Aorta (tissue), 5 donors: ENCODE results near the gene KIF7. TPM values are rescaled to one million over a fixed set of nuclear protein-coding genes. Genes with fewer than 3 reads are reported as not detected.
"Not testable (repeated sequence)": the region's sequence is repeated elsewhere in the genome, so short reads cannot be mapped to it uniquely, and the experiment has no call there.

Experiments
- ATAC-seq: fragments of 200-7000 bp; cut with Tn5 transposase; one replicate; pipeline ENCODE4 v1.9.1; 2022; ENCODE audit warnings: moderate library complexity; ENCODE audit not compliant: low FRiP score
- DNase-seq, 2 donors: peaks; one replicate each; pipeline ENCODE4 v3.0.0-alpha.2; 2020
- H3K27ac ChIP-seq, 2 donors: one replicate each; pipeline ENCODE4 v1.5.1; 2013; ENCODE audit warnings: low read length in 2 of 2, mild to moderate bottlenecking in 2 of 2, moderate library complexity in 2 of 2, control low read depth in 1 of 2, inconsistent platforms in 1 of 2, low read depth in 1 of 2
- H3K27me3 ChIP-seq, 2 donors: one replicate each; pipeline ENCODE4 v1.6.1; 2013; ENCODE audit warnings: control low read depth in 1 of 2, low read length in 1 of 2, mild to moderate bottlenecking in 1 of 2, moderate library complexity in 1 of 2; ENCODE audit not compliant: insufficient read depth in 2 of 2, control insufficient read depth in 1 of 2
- H3K36me3 ChIP-seq, 2 donors: one replicate each; pipeline ENCODE4 v1.6.1; 2013; ENCODE audit warnings: control low read depth in 1 of 2, low read length in 1 of 2, mild to moderate bottlenecking in 1 of 2; ENCODE audit not compliant: insufficient read depth in 2 of 2, control insufficient read depth in 1 of 2
- H3K4me1 ChIP-seq, 2 donors: one replicate each; pipeline ENCODE4 v1.6.1; 2013; ENCODE audit warnings: low read length in 2 of 2, control low read depth in 1 of 2, mild to moderate bottlenecking in 1 of 2, moderate library complexity in 1 of 2; ENCODE audit not compliant: insufficient read depth in 2 of 2, control insufficient read depth in 1 of 2
- H3K4me3 ChIP-seq, 2 donors: one replicate each; pipeline ENCODE4 v1.5.1; 2013; ENCODE audit warnings: low read length in 2 of 2, control low read depth in 1 of 2, mild to moderate bottlenecking in 1 of 2
- H3K9me3 ChIP-seq: one replicate; pipeline ENCODE4 v1.6.1; 2013; ENCODE audit warnings: mild to moderate bottlenecking, low read length; ENCODE audit not compliant: control insufficient read depth
- WGBS, 2 donors: extraction: QIAGEN DNeasy Blood & Tissue Kit; methylation state at CpG; one replicate each; pipeline ENCODE4 v1.1.7; 2013; 5-methylcytosine and 5-hydroxymethylcytosine counted together
- intact Hi-C, 2 donors: fragments of 100-400 bp; cut with DNase I; formaldehyde crosslinking; loops; one replicate each; pipeline versions ENCODE4 v1.14.2 to v1.15.0; 2022
- polyA plus RNA-seq, 2 donors: library from polyadenylated mRNA; stranded (reverse); fragments of 200-250 nt; gene quantifications; one replicate each; pipeline ENCODE4 v1.2.3, GENCODE V29; 2013
- total RNA-seq, 2 donors: library from RNA; stranded (reverse); fragmentation: NEBNext Ultra II Directional; extraction: Animal tissue kit (Norgen Biotek cat#: 25700); gene quantifications; one replicate each; pipeline ENCODE4 v1.2.1, GENCODE V29; 2021
- donor health status: healthy with polysubstance abuse.
- donor health status: Bipolar disorder and iron deficiency.
- donor health status: DM: no; HTN: no; CAD: no.
- donor health status: DM: no; HTN: no; CAD: no.
- donor health status: DM: yes; HTN: yes; CAD: no.

Gene KIF7
- total and polyA plus RNA-seq, 4 donors = 3.1 to 17.5 (median 16.3) TPM

GRCh38 chr15:89599021-89599420 is 56.2 kb downstream of the KIF7 start:
- Histone ChIP-seq H3K36me3 (no peaks in the 10 kb centered on the region), H3K27ac (no peak overlapping the region), H3K4me1 (no peaks in the 10 kb centered on the region), H3K9me3 (no peaks in the 10 kb centered on the region), H3K27me3 (no peaks in the 10 kb centered on the region), H3K4me3 (no peak overlapping the region)
- WGBS, 2 donors = 94 to 97% methylated on average over 4 of the region's 4 CpGs
- no peak for DNase-seq
- no peak for ATAC-seq
- intact Hi-C loops = no loop called here

GRCh38 chr15:89593018-89593417 is 62.2 kb downstream of the KIF7 start:
- 95% methylated on average over 4 of the region's 4 CpGs for WGBS, 2 donors
- Histone ChIP-seq H3K4me3 (no peak overlapping the region), H3K27ac (no peak overlapping the region), H3K9me3 (no peaks in the 10 kb centered on the region), H3K27me3 (no peaks in the 10 kb centered on the region), H3K4me1 (no peaks in the 10 kb centered on the region), H3K36me3 (no peaks in the 10 kb centered on the region)
- DNase-seq (no peak), ATAC-seq (no peak)
- intact Hi-C loops = no loop called here

- ATAC-seq (no peak), DNase-seq (no peak)
- WGBS, 2 donors = 82 to 87% methylated on average over 5 of the region's 5 CpGs
- H3K4me1 ChIP-seq = no peaks in the 10 kb centered on the region
- intact Hi-C loops = no loop called here
- H3K27me3 ChIP-seq = no peaks in the 10 kb centered on the region
- no peak overlapping the region for H3K27ac ChIP-seq
- H3K4me3 ChIP-seq = no peak overlapping the region
- H3K9me3 ChIP-seq = no peaks in the 10 kb centered on the region
- no peaks in the 10 kb centered on the region for H3K36me3 ChIP-seq
These were observed 63.4 kb downstream of the KIF7 start for GRCh38 chr15:89591834-89592233.

- ATAC-seq = no peak
- DNase-seq = no peak
- H3K4me1 ChIP-seq = no peaks in the 10 kb centered on the region
- 58 to 65% methylated on average over 4 of the region's 4 CpGs for WGBS, 2 donors
- H3K27me3 ChIP-seq = no peaks in the 10 kb centered on the region
- H3K27ac ChIP-seq = no peak overlapping the region
- no peak overlapping the region for H3K4me3 ChIP-seq
- intact Hi-C loops = no loop called here
- no peaks in the 10 kb centered on the region for H3K9me3 ChIP-seq
- no peaks in the 10 kb centered on the region for H3K36me3 ChIP-seq
These were observed 67.3 kb downstream of the KIF7 start for GRCh38 chr15:89587955-89588354.

- Histone ChIP-seq H3K27ac (no peak overlapping the region), H3K4me1 (no peaks in the 10 kb centered on the region), H3K9me3 (no peaks in the 10 kb centered on the region), H3K27me3 (no peaks in the 10 kb centered on the region), H3K36me3 (no peaks in the 10 kb centered on the region), H3K4me3 (no peak overlapping the region)
- ATAC-seq (no peak), DNase-seq (no peak)
- WGBS, 2 donors = 87 to 97% methylated on average over 2 of the region's 2 CpGs
- intact Hi-C loops = no loop called here
These were observed 68.6 kb downstream of the KIF7 start for GRCh38 chr15:89586651-89587050.

GRCh38 chr15:89580747-89581146 is 74.5 kb downstream of the KIF7 start:
- H3K27me3 ChIP-seq, intact Hi-C loops, H3K27ac ChIP-seq, H3K36me3 ChIP-seq, H3K9me3 ChIP-seq, DNase-seq, H3K4me3 ChIP-seq, ATAC-seq, H3K4me1 ChIP-seq: not testable (repeated sequence)
- 91 to 93% methylated on average over 2 of the region's 2 CpGs for WGBS, 2 donors

GRCh38 chr15:89578146-89578545 is 77.1 kb downstream of the KIF7 start:
- no peak overlapping the region for H3K27ac ChIP-seq
- H3K4me3 ChIP-seq = no peak overlapping the region
- H3K4me1 ChIP-seq = no peaks in the 10 kb centered on the region
- no peaks in the 10 kb centered on the region for H3K27me3 ChIP-seq
- intact Hi-C loops = no loop called here
- DNase-seq (no peak), ATAC-seq (no peak)
- no peaks in the 10 kb centered on the region for H3K9me3 ChIP-seq
- WGBS, 2 donors = 89 to 91% methylated on average over 2 of the region's 2 CpGs
- no peaks in the 10 kb centered on the region for H3K36me3 ChIP-seq

Other genes with a start within 250 kb of the KIF7 start
- not detected for gene RHCG, start 158.9 kb downstream of the KIF7 start, total RNA-seq
- gene RHCG, start 158.9 kb downstream of the KIF7 start, polyA plus RNA-seq = 1 to 10 TPM; 1.0 to 2.1 TPM
- under 1 TPM; 0.16 to 0.60 TPM for gene TICRR, start 80.0 kb downstream of the KIF7 start, total RNA-seq
- gene TICRR, start 80.0 kb downstream of the KIF7 start, polyA plus RNA-seq = under 1 TPM in 1 of 2 donors, not detected in 1; 0.03 TPM
- 1 to 10 TPM; 3.0 to 4.1 TPM for gene PLIN1, start 23.9 kb upstream of the KIF7 start, total RNA-seq
- gene PLIN1, start 23.9 kb upstream of the KIF7 start, polyA plus RNA-seq = 1 to 10 TPM in 1 of 2 donors, under 1 TPM in 1; 0.38 to 2.3 TPM
- 1 to 10 TPM; 7.7 to 9.1 TPM for gene PEX11A, start 35.3 kb upstream of the KIF7 start, total RNA-seq
- gene PEX11A, start 35.3 kb upstream of the KIF7 start, polyA plus RNA-seq = 10 to 100 TPM; 10.4 to 13.3 TPM
- gene WDR93, start 35.3 kb upstream of the KIF7 start, total RNA-seq = not detected
- under 1 TPM in 1 of 2 donors, not detected in 1; 0.84 TPM for gene WDR93, start 35.3 kb upstream of the KIF7 start, polyA plus RNA-seq
- 1 to 10 TPM in 1 of 2 donors, under 1 TPM in 1; 0.63 to 1.2 TPM for gene MESP1, start 95.8 kb upstream of the KIF7 start, total RNA-seq
- under 1 TPM in 1 of 2 donors, not detected in 1; 0.49 TPM for gene MESP1, start 95.8 kb upstream of the KIF7 start, polyA plus RNA-seq
- not detected for gene MESP2, start 120.9 kb upstream of the KIF7 start, total RNA-seq
- 1 to 10 TPM in 1 of 2 donors, not detected in 1; 3.0 TPM for gene MESP2, start 120.9 kb upstream of the KIF7 start, polyA plus RNA-seq
- 10 to 100 TPM; 21.4 to 30.7 TPM for gene ANPEP, start 159.4 kb upstream of the KIF7 start, total RNA-seq
- gene ANPEP, start 159.4 kb upstream of the KIF7 start, polyA plus RNA-seq = 100 to 1,000 TPM in 1 of 2 donors, 1 to 10 TPM in 1; 4.2 to 225 TPM
- gene AP3S2, start 238.5 kb upstream of the KIF7 start, total RNA-seq = 10 to 100 TPM; 24.5 to 33.2 TPM
- gene AP3S2, start 238.5 kb upstream of the KIF7 start, polyA plus RNA-seq = 10 to 100 TPM; 16.7 to 21.1 TPM